OCI-LY1 (cell line): Measurements from ENCODE around the gene PLXNA1.

Experiments
- H2AFZ ChIP-seq: fragments of 200-600 bp; sonication (generic), shearing (Covaris generic); 2 replicates; pipeline ENCODE4 v1.6.0; 2014; ENCODE audit warnings: antibody characterized with exemption, mild to moderate bottlenecking, low read length
- H3F3A ChIP-seq: fragments of 200-600 bp; sonication (generic), shearing (Covaris generic); 2 replicates; pipeline ENCODE4 v1.6.0; 2014; ENCODE audit warnings: mild to moderate bottlenecking, antibody characterized with exemption, low read length, moderate library complexity; ENCODE audit not compliant: insufficient read depth
- H3K27ac ChIP-seq: fragments of 200-600 bp; sonication (generic); 2 replicates; pipeline ENCODE4 v1.5.1; 2014; ENCODE audit warnings: low read length, mixed run types, mild to moderate bottlenecking, low read depth; ENCODE audit not compliant: poor library complexity, severe bottlenecking
- H3K27me3 ChIP-seq: fragments of 200-600 bp; sonication (generic); 2 replicates; pipeline ENCODE4 v1.6.0; 2014; ENCODE audit warnings: antibody characterized with exemption, mild to moderate bottlenecking, low read length, moderate library complexity; ENCODE audit not compliant: insufficient read depth
- H3K36me3 ChIP-seq: fragments of 200-600 bp; sonication (generic); 2 replicates; pipeline ENCODE4 v1.6.1; 2014; ENCODE audit warnings: mild to moderate bottlenecking, antibody characterized with exemption, low read length, moderate library complexity, mixed read lengths; ENCODE audit not compliant: insufficient read depth
- H3K4me1 ChIP-seq: fragments of 200-600 bp; sonication (generic); 2 replicates; pipeline ENCODE4 v1.5.1; 2014; ENCODE audit warnings: mild to moderate bottlenecking, low read length, moderate library complexity; ENCODE audit not compliant: insufficient read depth, severe bottlenecking
- H3K4me2 ChIP-seq: fragments of 200-600 bp; sonication (generic), shearing (Covaris generic); 2 replicates; pipeline ENCODE4 v1.6.1; 2014; ENCODE audit warnings: low read length
- H3K4me3 ChIP-seq: fragments of 200-600 bp; sonication (generic); 2 replicates; pipeline ENCODE4 v1.5.1; 2014; ENCODE audit warnings: low read length, low read depth, mild to moderate bottlenecking, mixed read lengths; ENCODE audit not compliant: poor library complexity, severe bottlenecking
- H3K79me2 ChIP-seq: fragments of 200-600 bp; shearing (Covaris generic); 2 replicates; pipeline ENCODE4 v1.6.1; 2016; ENCODE audit warnings: mixed run types, low read length, mixed read lengths; ENCODE audit not compliant: insufficient read depth
- H3K9ac ChIP-seq: fragments of 200-600 bp; sonication (generic), shearing (Covaris generic); 2 replicates; pipeline ENCODE4 v1.6.1; 2014; ENCODE audit warnings: mild to moderate bottlenecking, low read length, mixed read lengths
- H3K9me2 ChIP-seq: fragments of 200-600 bp; sonication (generic), shearing (Covaris generic); 2 replicates; pipeline ENCODE4 v1.6.1; 2014; ENCODE audit warnings: low read depth, mild to moderate bottlenecking, low read length, mixed read lengths
- H3K9me3 ChIP-seq: fragments of 200-600 bp; shearing (Covaris generic); 2 replicates; pipeline ENCODE4 v1.6.1; 2014; ENCODE audit warnings: low read length, mixed read lengths
- H4K20me1 ChIP-seq: fragments of 200-600 bp; sonication (generic), shearing (Covaris generic); 2 replicates; pipeline ENCODE4 v1.6.0; 2016; ENCODE audit warnings: mild to moderate bottlenecking, low read length; ENCODE audit not compliant: insufficient read depth
- EZH2 ChIP-seq: fragments of 200-600 bp; sonication (generic), shearing (Covaris generic); IDR thresholded peaks from 2 replicates; pipeline ENCODE4 v1.8.0; 2017; ENCODE audit warnings: borderline replicate concordance, mixed run types, mild to moderate bottlenecking, antibody characterized with exemption, low read length, moderate library complexity, mixed read lengths
- TF ChIP-seq, protein P1 (sequence below): fragments of 200-600 bp; sonication (generic), shearing (Covaris generic); IDR thresholded peaks from 2 replicates; pipeline ENCODE4 v1.5.1; 2017; ENCODE audit warnings: mild to moderate bottlenecking, antibody characterized with exemption, low read length, moderate library complexity, mixed read lengths

Gene PLXNA1

DNA sequence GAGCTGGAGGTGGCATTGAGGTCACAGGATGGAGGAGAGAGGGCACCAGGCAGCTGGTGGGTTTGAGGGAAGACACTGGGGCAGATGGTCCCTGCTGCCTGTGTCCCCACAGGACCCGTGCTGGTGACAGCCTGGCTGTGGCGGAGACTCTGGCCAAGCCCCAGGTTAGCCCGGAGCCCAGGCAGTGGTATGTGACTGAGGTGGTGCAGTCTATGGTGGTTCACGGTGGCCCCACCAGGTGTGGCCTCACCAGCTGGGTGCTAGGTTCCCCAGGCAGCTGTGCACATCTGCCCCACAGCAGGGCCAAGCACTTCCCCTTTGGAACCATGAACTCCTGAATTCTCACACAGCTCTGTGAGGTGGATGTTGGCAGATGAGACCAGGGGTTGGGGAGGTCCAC, 15.4 kb downstream of the PLXNA1 start:
- TF ChIP-seq EZH2, result no peak
- TF ChIP-seq, protein P1, sequence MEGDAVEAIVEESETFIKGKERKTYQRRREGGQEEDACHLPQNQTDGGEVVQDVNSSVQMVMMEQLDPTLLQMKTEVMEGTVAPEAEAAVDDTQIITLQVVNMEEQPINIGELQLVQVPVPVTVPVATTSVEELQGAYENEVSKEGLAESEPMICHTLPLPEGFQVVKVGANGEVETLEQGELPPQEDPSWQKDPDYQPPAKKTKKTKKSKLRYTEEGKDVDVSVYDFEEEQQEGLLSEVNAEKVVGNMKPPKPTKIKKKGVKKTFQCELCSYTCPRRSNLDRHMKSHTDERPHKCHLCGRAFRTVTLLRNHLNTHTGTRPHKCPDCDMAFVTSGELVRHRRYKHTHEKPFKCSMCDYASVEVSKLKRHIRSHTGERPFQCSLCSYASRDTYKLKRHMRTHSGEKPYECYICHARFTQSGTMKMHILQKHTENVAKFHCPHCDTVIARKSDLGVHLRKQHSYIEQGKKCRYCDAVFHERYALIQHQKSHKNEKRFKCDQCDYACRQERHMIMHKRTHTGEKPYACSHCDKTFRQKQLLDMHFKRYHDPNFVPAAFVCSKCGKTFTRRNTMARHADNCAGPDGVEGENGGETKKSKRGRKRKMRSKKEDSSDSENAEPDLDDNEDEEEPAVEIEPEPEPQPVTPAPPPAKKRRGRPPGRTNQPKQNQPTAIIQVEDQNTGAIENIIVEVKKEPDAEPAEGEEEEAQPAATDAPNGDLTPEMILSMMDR, result no peak
- no peaks in the 10 kb centered on the region for H3K4me1 ChIP-seq
- H4K20me1 ChIP-seq, result no peaks in the 10 kb centered on the region
- H3K9me2 ChIP-seq, result no peaks in the 10 kb centered on the region
- H3K9me3 ChIP-seq, result no peaks in the 10 kb centered on the region
- H3K4me3 ChIP-seq, result no peak overlapping the region
- no peak overlapping the region for H3K9ac ChIP-seq
- H3K27ac ChIP-seq, result no peak overlapping the region
- H2AFZ ChIP-seq, result no peak overlapping the region
- no peaks in the 10 kb centered on the region for H3F3A ChIP-seq
- no peaks in the 10 kb centered on the region for H3K79me2 ChIP-seq
- H3K36me3 ChIP-seq, result no peaks in the 10 kb centered on the region
- H3K4me2 ChIP-seq, result no peak overlapping the region
- no peaks in the 10 kb centered on the region for H3K27me3 ChIP-seq

DNA sequence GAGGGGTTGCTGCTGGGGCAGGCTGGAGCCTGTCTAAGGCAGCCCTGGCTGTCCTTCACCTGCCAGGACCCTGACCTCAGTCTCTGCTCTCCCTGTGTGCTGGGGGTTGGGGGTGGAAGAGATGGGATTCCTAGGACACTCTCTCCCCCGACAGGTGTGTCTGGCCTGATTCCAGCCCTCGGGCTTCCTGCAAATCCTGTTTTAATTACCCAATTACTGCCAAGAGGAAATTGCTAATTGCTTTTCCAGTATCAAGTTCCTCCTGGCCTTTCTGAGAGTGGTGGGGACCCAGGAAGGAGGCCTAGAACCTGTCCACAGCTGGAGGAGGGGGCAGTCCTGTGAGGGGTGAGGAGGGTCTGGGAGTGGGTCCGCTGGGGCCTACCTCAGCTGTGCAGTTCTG, 15.8 kb downstream of the PLXNA1 start:
- no peaks in the 10 kb centered on the region for H4K20me1 ChIP-seq
- no peak overlapping the region for H2AFZ ChIP-seq
- H3K4me3 ChIP-seq, result no peak overlapping the region
- H3K36me3 ChIP-seq, result no peaks in the 10 kb centered on the region
- no peaks in the 10 kb centered on the region for H3K9me3 ChIP-seq
- TF ChIP-seq, protein P1, result no peak
- no peak for TF ChIP-seq EZH2
- no peak overlapping the region for H3K4me2 ChIP-seq
- no peaks in the 10 kb centered on the region for H3K9me2 ChIP-seq
- H3K4me1 ChIP-seq, result no peaks in the 10 kb centered on the region
- H3K27ac ChIP-seq, result no peak overlapping the region
- H3F3A ChIP-seq, result no peaks in the 10 kb centered on the region
- H3K79me2 ChIP-seq, result no peaks in the 10 kb centered on the region
- no peak overlapping the region for H3K9ac ChIP-seq
- H3K27me3 ChIP-seq, result no peaks in the 10 kb centered on the region

DNA sequence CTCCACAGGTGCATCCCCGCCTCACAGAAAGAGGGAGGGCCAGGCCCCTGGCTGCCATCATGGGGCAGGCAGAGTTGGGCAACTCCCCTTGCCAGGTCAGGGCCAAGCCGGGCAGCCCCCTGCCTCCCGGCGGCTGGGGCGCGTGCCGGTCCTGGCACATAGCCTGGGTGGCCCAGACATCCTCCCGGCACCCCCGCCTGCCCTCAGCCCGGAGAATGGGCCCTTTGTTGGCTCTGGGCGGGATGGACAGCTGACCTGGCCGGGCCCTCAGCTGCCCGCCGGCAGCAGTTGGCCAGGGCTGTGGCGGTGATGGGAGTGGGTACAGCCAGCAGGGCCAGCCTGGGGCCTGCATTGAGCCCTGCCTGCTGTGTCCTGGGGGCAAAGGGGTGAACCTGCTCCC, 16.5 kb downstream of the PLXNA1 start:
- Histone ChIP-seq H3K9me3 (no peaks in the 10 kb centered on the region), H3K4me2 (no peak overlapping the region), H3K27ac (no peak overlapping the region), H2AFZ (no peak overlapping the region), H3K27me3 (no peaks in the 10 kb centered on the region), H3K79me2 (no peaks in the 10 kb centered on the region), H4K20me1 (no peaks in the 10 kb centered on the region), H3K4me3 (no peak overlapping the region), H3K9ac (no peak overlapping the region), H3F3A (no peaks in the 10 kb centered on the region), H3K4me1 (no peaks in the 10 kb centered on the region), H3K9me2 (no peaks in the 10 kb centered on the region), H3K36me3 (no peaks in the 10 kb centered on the region)
- TF ChIP-seq EZH2, result no peak
- TF ChIP-seq, protein P1, result no peak
